ENCODE measurements around the gene DGCR8.
"Not testable (repeated sequence)": the region's sequence is repeated elsewhere in the genome, so short reads cannot be mapped to it uniquely, and the experiment has no call there.

DGCR8 gene

GRCh38 chr22:20053407-20054033, 26.5 kb upstream of the DGCR8 start:
- no peak for DNase-seq

DNA sequence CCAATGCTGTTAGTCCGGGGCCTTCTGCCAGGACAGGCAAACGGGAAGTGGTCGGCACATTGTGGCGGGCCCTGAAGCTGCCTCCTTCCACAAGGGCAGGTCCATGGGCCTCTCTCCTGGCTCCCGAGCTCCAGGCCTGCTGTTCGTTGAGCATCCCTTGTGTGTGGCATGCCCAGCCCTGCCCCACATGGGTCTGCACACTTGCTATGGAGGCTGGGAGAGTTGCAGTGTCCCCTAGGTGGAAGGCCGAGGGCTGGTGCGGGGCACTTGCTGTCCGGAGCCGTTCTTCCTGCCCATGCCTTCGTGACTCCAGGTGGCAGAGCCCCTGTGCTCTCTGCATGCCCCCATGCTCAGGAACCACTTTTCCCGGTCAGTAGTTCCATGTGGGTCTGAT, 26.0 kb upstream of the DGCR8 start:
- no peak for DNase-seq

DNA sequence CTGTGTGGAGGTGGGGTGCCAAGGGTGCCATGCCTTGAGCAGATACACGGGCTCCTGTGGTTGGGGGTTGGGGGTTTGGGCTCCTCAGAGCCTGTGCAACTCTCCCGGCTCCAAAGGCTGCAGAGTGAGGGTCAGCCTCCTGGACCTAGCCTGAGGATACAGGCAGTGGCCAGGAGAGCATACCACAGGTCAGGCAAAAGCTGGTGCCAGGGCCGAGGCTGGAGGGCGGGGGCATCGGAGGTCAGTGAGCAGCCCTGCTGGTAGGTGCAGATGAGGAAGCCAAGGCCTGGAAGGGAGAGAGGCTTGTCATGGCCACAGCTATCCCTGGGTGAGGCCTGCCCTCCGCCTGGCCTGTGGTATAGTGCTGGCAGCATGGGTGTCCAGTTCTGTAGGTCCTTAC, 25.6 kb upstream of the DGCR8 start:
- no peak for DNase-seq

- no peak for DNase-seq
Observed at GRCh38 chr22:20055144-20055543, 24.9 kb upstream of the DGCR8 start.

DNA sequence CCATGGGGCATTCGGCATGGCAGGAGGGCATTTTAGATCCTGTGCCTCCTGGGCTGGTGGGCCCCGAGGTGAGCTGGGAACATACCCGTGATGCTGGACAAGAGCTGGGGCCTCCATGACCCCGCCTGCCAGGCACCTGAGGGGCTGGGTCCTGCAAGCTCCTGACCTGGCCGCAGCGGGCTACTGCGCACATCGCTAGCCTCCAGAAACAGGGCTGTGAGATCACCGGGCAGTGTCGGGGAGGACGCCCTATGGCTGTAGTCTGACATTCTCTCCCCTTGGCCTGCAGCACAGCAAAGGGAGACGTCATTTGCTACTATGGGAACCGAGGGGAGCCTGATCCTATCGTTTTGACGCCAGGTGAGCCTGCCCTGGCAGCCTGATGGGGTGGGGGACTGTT, 24.4 kb upstream of the DGCR8 start:
- DNase-seq = no peak

- DNase-seq = no peak
Observed at GRCh38 chr22:20056161-20056560, 23.9 kb upstream of the DGCR8 start.

GRCh38 chr22:20056696-20057386, 23.2 kb upstream of the DGCR8 start:
- DNase-seq = no peak

DNA sequence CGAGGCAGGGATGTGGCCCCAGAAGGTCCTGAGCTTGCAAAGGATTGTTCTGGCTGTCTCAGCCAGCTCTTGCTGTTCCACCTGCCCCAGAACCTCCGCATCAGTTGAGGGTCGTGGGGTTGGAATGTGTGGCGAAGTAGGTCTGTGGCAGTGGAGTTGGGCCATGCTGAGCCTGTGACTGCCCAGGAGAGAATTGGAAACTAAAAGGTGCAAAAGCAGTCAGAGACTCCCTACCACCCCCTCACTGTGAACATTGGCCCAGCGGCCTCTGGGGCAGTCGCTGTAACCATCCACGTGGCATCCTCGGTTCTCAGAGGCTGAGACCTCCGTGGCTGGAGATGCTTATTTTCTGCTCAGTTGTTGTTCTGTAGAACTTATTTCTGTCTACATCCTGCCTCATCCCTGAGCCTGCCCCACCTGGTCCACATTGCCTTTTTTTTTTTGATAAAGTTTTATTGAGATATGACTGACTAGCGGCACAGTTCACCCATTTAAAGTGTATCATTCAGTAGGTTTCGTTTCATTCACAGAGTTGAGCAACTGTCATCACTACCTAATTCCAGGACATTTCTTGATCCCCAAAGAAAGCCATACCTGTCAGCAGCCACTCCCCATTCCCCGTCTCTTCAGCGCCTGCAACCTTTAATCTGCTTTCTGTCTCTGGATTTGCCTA, 22.3 kb upstream of the DGCR8 start:
- DNase-seq = no peak

DNA sequence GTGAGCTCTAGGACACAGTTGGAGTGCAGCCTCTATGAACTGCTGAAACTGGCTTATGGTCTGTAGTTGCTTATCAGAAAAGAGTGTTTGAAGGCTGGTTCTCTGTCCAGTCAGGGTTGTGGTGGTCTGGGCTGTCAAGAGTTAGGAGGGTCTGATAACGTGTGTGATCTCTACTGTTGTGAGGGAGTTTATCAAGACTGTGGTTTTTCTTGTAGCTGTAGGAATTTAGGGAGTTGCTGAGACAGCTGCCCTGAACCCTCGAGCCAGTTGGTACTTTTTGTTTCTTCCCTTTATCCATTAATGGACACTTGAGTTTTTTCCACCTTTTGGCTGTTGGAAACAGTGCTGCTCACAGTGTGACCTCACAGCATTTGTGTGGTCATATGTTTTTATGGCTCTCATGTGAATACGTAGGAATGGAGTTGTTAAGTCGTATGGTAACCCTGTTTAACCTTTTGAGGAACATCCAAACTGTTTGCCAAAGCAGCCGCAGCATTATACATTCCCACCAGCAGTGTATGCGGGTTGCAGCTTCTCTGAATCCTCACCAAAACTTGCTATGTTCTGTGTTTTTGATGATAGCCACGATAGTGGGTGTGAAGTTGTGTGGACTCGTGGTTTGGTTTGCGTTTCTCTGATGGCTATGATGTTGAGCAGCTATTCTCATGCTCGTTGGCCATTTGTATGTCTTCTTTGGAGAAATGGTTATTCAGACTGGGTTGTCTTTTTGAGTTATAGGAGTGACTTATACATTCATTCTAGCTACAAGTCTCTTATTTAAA, 20.9 kb upstream of the DGCR8 start:
- DNase-seq = no peak

GRCh38 chr22:20060700-20061480, 19.2 kb upstream of the DGCR8 start:
- no peak for DNase-seq

DNA sequence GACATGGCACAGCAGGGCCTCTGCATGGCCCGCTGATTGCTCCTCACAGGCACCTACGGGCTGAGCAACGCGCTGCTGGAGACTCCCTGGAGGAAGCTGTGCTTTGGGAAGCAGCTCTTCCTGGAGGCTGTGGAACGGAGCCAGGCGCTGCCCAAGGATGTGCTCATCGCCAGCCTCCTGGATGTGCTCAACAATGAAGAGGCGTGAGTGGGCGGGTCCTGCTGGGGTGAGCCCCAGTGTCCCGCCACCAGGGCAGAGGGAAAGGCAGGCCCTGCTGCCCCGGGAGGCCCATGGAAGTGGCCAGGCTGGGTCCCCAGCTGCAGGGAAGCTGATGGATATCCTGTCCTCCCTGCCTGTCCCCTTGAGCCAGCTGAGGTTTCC, 18.6 kb upstream of the DGCR8 start:
- no peak for DNase-seq

DNA sequence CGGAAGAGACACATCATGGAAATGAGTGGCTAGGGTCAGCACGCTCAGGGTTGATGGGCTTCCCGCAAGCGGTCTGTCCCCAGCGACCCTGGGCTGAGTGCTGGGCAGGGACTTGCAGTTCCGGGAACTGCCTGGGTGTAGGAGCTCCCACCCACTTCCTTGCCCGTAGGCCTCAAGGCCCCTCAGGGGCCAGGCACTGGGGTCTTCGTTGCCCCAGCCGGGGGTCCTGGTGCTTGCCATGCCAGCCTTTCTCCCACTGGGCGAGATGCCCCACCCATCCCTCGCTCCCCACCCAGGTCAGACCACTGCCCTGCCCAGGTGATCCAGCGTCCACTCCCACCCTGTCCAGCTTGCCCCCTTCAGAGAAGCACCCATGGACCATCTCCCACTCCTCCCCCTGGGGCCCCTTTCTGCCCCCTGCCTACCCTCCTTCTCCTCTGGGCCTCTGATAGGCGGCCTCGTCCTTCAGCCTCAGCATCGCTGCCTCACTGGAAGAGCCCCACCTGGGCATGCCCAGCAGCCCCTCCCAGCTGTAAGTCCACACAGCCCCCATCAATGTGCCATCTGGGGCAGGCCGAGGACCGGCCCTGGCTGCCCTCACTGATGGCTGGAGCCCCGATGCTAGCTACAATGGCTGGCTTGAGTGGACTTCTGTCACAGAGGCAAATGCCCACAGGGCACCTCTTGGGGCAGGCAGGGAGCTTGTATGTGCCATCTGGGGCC, 17.8 kb upstream of the DGCR8 start:
- DNase-seq = no peak

DNA sequence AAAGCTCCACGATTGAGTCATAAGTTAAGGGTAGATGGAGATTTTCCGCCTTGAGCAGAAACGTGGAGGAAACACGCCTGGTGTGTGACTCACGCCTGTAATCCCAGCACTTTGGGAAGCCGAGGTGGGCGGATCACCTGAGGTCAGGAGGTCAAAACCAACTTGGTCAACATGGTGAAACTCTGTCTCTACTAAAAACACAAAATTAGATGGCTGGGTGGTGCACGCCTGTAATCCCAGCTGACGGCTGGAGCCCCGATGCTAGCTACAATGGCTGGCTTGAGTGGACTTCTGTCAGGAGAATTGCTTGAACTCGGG, 17.3 kb upstream of the DGCR8 start:
- DNase-seq = no peak

- no peak for DNase-seq
Observed at GRCh38 chr22:20063271-20064139, 16.5 kb upstream of the DGCR8 start.

DNA sequence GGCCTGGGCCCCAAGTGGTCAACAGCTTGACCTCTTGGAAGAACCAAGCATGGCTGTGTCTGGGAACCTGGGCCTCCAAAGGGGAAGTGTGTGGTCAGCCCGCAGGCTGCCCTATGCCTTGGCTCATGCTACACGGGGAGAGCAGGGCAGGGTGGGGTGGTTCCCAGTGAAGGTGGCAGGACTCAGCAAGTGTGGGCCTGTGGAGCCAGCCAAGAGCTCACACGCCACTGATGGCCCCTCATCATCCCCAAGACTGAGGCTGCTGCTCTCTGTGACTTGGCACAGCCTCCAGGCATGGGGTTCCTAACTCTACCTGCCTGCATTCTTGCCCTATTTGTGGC, 15.9 kb upstream of the DGCR8 start:
- DNase-seq = no peak

GRCh38 chr22:20064545-20065262, 15.3 kb upstream of the DGCR8 start:
- DNase-seq = no peak

GRCh38 chr22:20065896-20066616, 14.0 kb upstream of the DGCR8 start:
- no peak for DNase-seq

- no peak for DNase-seq
Observed at GRCh38 chr22:20066617-20067383, 13.2 kb upstream of the DGCR8 start.

DNA sequence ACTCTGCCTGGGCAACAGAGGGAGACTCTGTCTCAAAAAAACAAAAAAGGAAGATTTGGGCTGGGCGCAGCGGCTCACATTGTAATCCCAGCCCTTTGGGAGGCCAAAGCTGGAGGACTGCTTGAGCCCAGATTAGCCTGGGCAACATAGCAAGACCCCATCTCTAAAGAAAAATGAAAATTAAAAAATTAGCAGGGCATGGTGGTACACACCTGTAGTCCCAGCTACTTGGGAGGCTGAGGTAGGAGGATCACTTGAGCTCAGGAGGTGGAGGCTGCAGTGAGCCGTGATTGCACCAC, 12.7 kb upstream of the DGCR8 start:
- DNase-seq = not testable (repeated sequence)

All from GF-D8 (cell line).